ENCODE measurements around the gene KCNK4. TPM values are rescaled to one million over a fixed set of nuclear protein-coding genes. Genes with fewer than 3 reads are reported as not detected.

Gene KCNK4
- polyA plus RNA-seq, 1 donor (not counting 4 experiments of a cell fraction or from before 2014, with no cell fraction given): not detected

GRCh38 chr11:64338716-64339115, 47.6 kb downstream of the KCNK4 start:
- FAIRE-seq: no peak
- H3K9me3 ChIP-seq (ENCODE audit: control insufficient read depth, low read depth, low read length): no peaks in the 10 kb centered on the region
- no peaks in the 10 kb centered on the region for H3K9me1 ChIP-seq (ENCODE audit: control insufficient read depth, extremely low read depth, insufficient read depth, low read length)
- H2AFZ ChIP-seq (ENCODE audit: control insufficient read depth, low read length): no peak overlapping the region
- H3K9ac ChIP-seq (ENCODE audit: control insufficient read depth, extremely low read depth, insufficient read depth, low read length): no peak overlapping the region
- H3K4me1 ChIP-seq (ENCODE audit: control insufficient read depth, extremely low read depth, insufficient read depth, low read length): peaks cover 16% of the 10 kb centered on the region
- no peaks in the 10 kb centered on the region for H4K20me1 ChIP-seq (ENCODE audit: control insufficient read depth, extremely low read depth, insufficient read depth, low read length)
- no peaks in the 10 kb centered on the region for H3K79me2 ChIP-seq (ENCODE audit: control insufficient read depth, insufficient read depth, low read length)
- H3K27ac ChIP-seq (ENCODE audit: control insufficient read depth, insufficient read depth, low read length): no peak overlapping the region
- no peak overlapping the region for H3K4me3 ChIP-seq (ENCODE audit: control insufficient read depth in 2 of 3, extremely low read depth in 1 of 3, insufficient read depth in 2 of 3, low read depth in 1 of 3, low read length in 3 of 3)
- TF ChIP-seq CTCF (optimal IDR thresholded peaks at IDR 0.05 in 1 of 3, IDR thresholded peaks at IDR 0.05 in 1 of 3, conservative IDR thresholded peaks at IDR 0.05 in 1 of 3; ENCODE audit: extremely low read depth in 1 of 3, insufficient read depth in 2 of 3, low read length in 3 of 3): no peak
- TF ChIP-seq EZH2 (IDR thresholded peaks at IDR 0.05; ENCODE audit: low read length): no peak
- no peaks in the 10 kb centered on the region for H3K27me3 ChIP-seq (ENCODE audit: control insufficient read depth, extremely low read depth, insufficient read depth, low read length)
- dilution Hi-C loops (cut with MboI; ENCODE audit: extremely low pct_ligation_motif_present, low sequenced_read_pairs): no loop called here
- no peak for DNase-seq (ENCODE audit: low read depth, low spot score)
- no peaks in the 10 kb centered on the region for H3K36me3 ChIP-seq (ENCODE audit: control insufficient read depth in 2 of 2, extremely low read depth in 1 of 2, insufficient read depth in 2 of 2, low read length in 2 of 2)
- H3K4me2 ChIP-seq (ENCODE audit: control insufficient read depth, extremely low read depth, insufficient read depth, low read depth, low read length): no peak overlapping the region

- dilution Hi-C loops (cut with MboI; ENCODE audit: extremely low pct_ligation_motif_present, low sequenced_read_pairs): no loop called here
- Histone ChIP-seq H3K27ac (ENCODE audit: control insufficient read depth, insufficient read depth, low read length) (no peak overlapping the region), H3K79me2 (ENCODE audit: control insufficient read depth, insufficient read depth, low read length) (no peaks in the 10 kb centered on the region), H4K20me1 (ENCODE audit: control insufficient read depth, extremely low read depth, insufficient read depth, low read length) (no peaks in the 10 kb centered on the region), H3K27me3 (ENCODE audit: control insufficient read depth, extremely low read depth, insufficient read depth, low read length) (no peaks in the 10 kb centered on the region), H3K36me3 (ENCODE audit: control insufficient read depth in 2 of 2, extremely low read depth in 1 of 2, insufficient read depth in 2 of 2, low read length in 2 of 2) (no peaks in the 10 kb centered on the region), H3K4me2 (ENCODE audit: control insufficient read depth, extremely low read depth, insufficient read depth, low read depth, low read length) (no peak overlapping the region), H3K9me3 (ENCODE audit: control insufficient read depth, low read depth, low read length) (no peaks in the 10 kb centered on the region), H3K4me1 (ENCODE audit: control insufficient read depth, extremely low read depth, insufficient read depth, low read length) (peaks cover 16% of the 10 kb centered on the region), H3K9ac (ENCODE audit: control insufficient read depth, extremely low read depth, insufficient read depth, low read length) (no peak overlapping the region), H3K4me3 (ENCODE audit: control insufficient read depth in 2 of 3, extremely low read depth in 1 of 3, insufficient read depth in 2 of 3, low read depth in 1 of 3, low read length in 3 of 3) (no peak overlapping the region), H3K9me1 (ENCODE audit: control insufficient read depth, extremely low read depth, insufficient read depth, low read length) (no peaks in the 10 kb centered on the region), H2AFZ (ENCODE audit: control insufficient read depth, low read length) (no peak overlapping the region)
- DNase-seq (ENCODE audit: low read depth, low spot score): no peak
- FAIRE-seq: no peak
- TF ChIP-seq EZH2 (IDR thresholded peaks at IDR 0.05; ENCODE audit: low read length): no peak
- TF ChIP-seq CTCF (optimal IDR thresholded peaks at IDR 0.05 in 1 of 3, IDR thresholded peaks at IDR 0.05 in 1 of 3, conservative IDR thresholded peaks at IDR 0.05 in 1 of 3; ENCODE audit: extremely low read depth in 1 of 3, insufficient read depth in 2 of 3, low read length in 3 of 3): no peak
Measured at GRCh38 chr11:64339286-64339685, 48.2 kb downstream of the KCNK4 start.
